Liver (tissue), 9 donors: ENCODE data around the gene NPAS2. TPM values are rescaled to one million over a fixed set of nuclear protein-coding genes. Genes with fewer than 3 reads are reported as not detected.

Experiments used
- DNase-seq: peaks from one replicate; pipeline ENCODE4 v3.0.0-alpha.2; 2017; ENCODE audit warnings: low spot score
- H3K27ac ChIP-seq, 2 donors: one replicate each; pipeline ENCODE4 v1.7.0; 2013; ENCODE audit warnings: inconsistent platforms in 2 of 2, low read length in 2 of 2, control low read depth in 1 of 2, low read depth in 1 of 2, mild to moderate bottlenecking in 1 of 2
- H3K27me3 ChIP-seq, 4 donors: one replicate each; pipeline versions ENCODE4 v1.6.1 to v1.7.0; 2013; ENCODE audit warnings: low read length in 3 of 4, inconsistent platforms in 1 of 4, mild to moderate bottlenecking in 1 of 4, moderate library complexity in 1 of 4; ENCODE audit not compliant: control insufficient read depth in 4 of 4, insufficient read depth in 4 of 4
- H3K36me3 ChIP-seq, 4 donors: one replicate each; pipeline versions ENCODE4 v1.6.1 to v1.7.0; 2013; ENCODE audit warnings: low read length in 3 of 4, mild to moderate bottlenecking in 3 of 4, low read depth in 1 of 4, moderate library complexity in 1 of 4; ENCODE audit not compliant: control insufficient read depth in 4 of 4, insufficient read depth in 3 of 4
- H3K4me1 ChIP-seq, 4 donors: one replicate each; pipeline versions ENCODE4 v1.6.1 to v1.7.0; 2013; ENCODE audit warnings: low read length in 3 of 4, mild to moderate bottlenecking in 3 of 4, moderate library complexity in 1 of 4; ENCODE audit not compliant: control insufficient read depth in 4 of 4, insufficient read depth in 4 of 4
- H3K4me3 ChIP-seq, 3 donors: one replicate each; pipeline versions ENCODE4 v1.6.1 to v1.7.0; 2013; ENCODE audit warnings: low read length in 3 of 3, control low read depth in 1 of 3, low read depth in 1 of 3, mild to moderate bottlenecking in 1 of 3
- H3K9ac ChIP-seq, 2 donors: one replicate each; pipeline ENCODE4 v1.7.0; 2013; ENCODE audit warnings: low read length in 2 of 2, mild to moderate bottlenecking in 2 of 2, moderate library complexity in 2 of 2, control low read depth in 1 of 2, low read depth in 1 of 2
- H3K9me3 ChIP-seq, 4 donors: one replicate each; pipeline versions ENCODE4 v1.6.1 to v1.7.0; 2013; ENCODE audit warnings: low read length in 3 of 4; ENCODE audit not compliant: control insufficient read depth in 4 of 4
- CTCF ChIP-seq: fragments of 150-350 bp; IDR thresholded peaks from 2 replicates; pipeline ENCODE4 v1.5.1; 2017; ENCODE audit warnings: improper control_type of control experiment, low read depth, low read length; ENCODE audit not compliant: missing input control
- FOXA1 ChIP-seq: IDR thresholded peaks from 2 replicates; pipeline ENCODE4 v1.6.1; 2016; ENCODE audit warnings: antibody characterized with exemption
- FOXA2 ChIP-seq: IDR thresholded peaks from 2 replicates; pipeline ENCODE4 v1.6.1; 2016; ENCODE audit warnings: antibody characterized with exemption
- HNF4A ChIP-seq, 2 donors: conservative IDR thresholded peaks; 2 replicates each; pipeline ENCODE4 v1.6.1; 2016; ENCODE audit warnings: antibody characterized with exemption in 2 of 2, mild to moderate bottlenecking in 2 of 2
- HNF4G ChIP-seq: IDR thresholded peaks from 2 replicates; pipeline ENCODE4 v1.6.1; 2016; ENCODE audit warnings: antibody characterized with exemption
- JUND ChIP-seq, 2 donors: IDR thresholded peaks; 2 replicates each; pipeline ENCODE4 v1.6.1; 2016; ENCODE audit warnings: antibody characterized with exemption in 2 of 2
- MAX ChIP-seq: IDR thresholded peaks from 2 replicates; pipeline ENCODE4 v1.6.1; 2016; ENCODE audit warnings: antibody characterized with exemption
- NR2F2 ChIP-seq: IDR thresholded peaks from 2 replicates; pipeline ENCODE4 v1.6.1; 2016; ENCODE audit warnings: antibody characterized with exemption
- RAD21 ChIP-seq, 2 donors: IDR thresholded peaks; 2 replicates each; pipeline ENCODE4 v1.6.1; 2016; ENCODE audit warnings: antibody characterized with exemption in 2 of 2, mild to moderate bottlenecking in 2 of 2
- REST ChIP-seq: IDR thresholded peaks from 2 replicates; pipeline ENCODE4 v1.6.1; 2016; ENCODE audit warnings: antibody characterized with exemption, mild to moderate bottlenecking
- RXRA ChIP-seq, 2 donors: IDR thresholded peaks; 2 replicates each; pipeline ENCODE4 v1.6.1; 2017 to 2018; ENCODE audit warnings: antibody characterized with exemption in 2 of 2, mild to moderate bottlenecking in 1 of 2
- SP1 ChIP-seq: IDR thresholded peaks from 2 replicates; pipeline ENCODE4 v1.6.1; 2018; ENCODE audit warnings: antibody characterized with exemption, mild to moderate bottlenecking
- TAF1 ChIP-seq: conservative IDR thresholded peaks from 2 replicates; pipeline ENCODE4 v1.6.1; 2016; ENCODE audit warnings: antibody characterized with exemption, mild to moderate bottlenecking
- ZBTB33 ChIP-seq: IDR thresholded peaks from 2 replicates; pipeline ENCODE4 v1.6.1; 2016; ENCODE audit warnings: antibody characterized with exemption
- WGBS: extraction: QIAGEN DNeasy Blood & Tissue Kit; methylation state at CpG from one replicate; pipeline ENCODE4 v1.1.7; 2013; 5-methylcytosine and 5-hydroxymethylcytosine counted together
- polyA plus RNA-seq, 2 donors: library from polyadenylated mRNA; stranded (reverse) in 1 of 2; unstranded in 1 of 2; fragments of 200-250 nt in 1 of 2; fragments of >200 nt in 1 of 2; fragmentation: Nextera tagmentation in 1 of 2; extraction: Ambion mirVana in 1 of 2; gene quantifications; one replicate each; pipeline versions ENCODE4 v1.2.1 to v1.2.3, GENCODE V29; 2013 to 2015
- total RNA-seq, 2 donors: library from RNA; depleted of rRNA; stranded (reverse); fragments of >200 nt; gene quantifications; one replicate each; pipeline ENCODE4 v1.2.3, GENCODE V29; 2014
- donor health status: healthy.
- donor health status: healthy.
- donor health status: healthy.
- donor health status: healthy.
- donor health status: healthy.

NPAS2 gene
- total and polyA plus RNA-seq, 4 donors = 0.33 to 24.3 (median 6.6) TPM

GRCh38 chr2:100779908-100780202 is 40.1 kb upstream of the NPAS2 start:
- Histone ChIP-seq H3K9ac (no peak overlapping the region), H3K9me3 (no peaks in the 10 kb centered on the region)
- 94% methylated on average over 3 of the region's 3 CpGs for WGBS

GRCh38 chr2:100780203-100781008 is 39.5 kb upstream of the NPAS2 start:
- Histone ChIP-seq H3K36me3 (no peaks in the 10 kb centered on the region), H3K4me1 (peaks cover 0 to 8% (median 5%) of the 10 kb centered on the region in 4 donors), H3K9ac (no peak overlapping the region), H3K9me3 (no peaks in the 10 kb centered on the region), H3K27me3 (no peaks in the 10 kb centered on the region), H3K27ac (peak overlapping the region; percentile 6 to 68), H3K4me3 (no peak overlapping the region)
- 43% methylated on average over 8 of the region's 8 CpGs for WGBS
- DNase-seq = no peak
- no peak for TF ChIP-seq FOXA1
- peak; percentile 40 for TF ChIP-seq NR2F2
- TF ChIP-seq SP1 = peak; percentile 59
- TF ChIP-seq REST = peak; percentile 19
- TF ChIP-seq RAD21 (IDR thresholded peaks at IDR 0.05) = peak; percentile 27 to 41
- no peak for TF ChIP-seq CTCF
- no peak for TF ChIP-seq ZBTB33

More at GRCh38 chr2:100779908-100780202, 40.1 kb upstream of the NPAS2 start:
- Histone ChIP-seq H3K4me3 (no peak overlapping the region), H3K27me3 (no peaks in the 10 kb centered on the region), H3K4me1 (peaks cover 0 to 8% (median 5%) of the 10 kb centered on the region in 4 donors), H3K36me3 (no peaks in the 10 kb centered on the region), H3K27ac (no peak overlapping the region)
- DNase-seq = no peak
- TF ChIP-seq RAD21 (IDR thresholded peaks at IDR 0.05) = no peak
- no peak for TF ChIP-seq CTCF
- TF ChIP-seq NR2F2 = no peak
- TF ChIP-seq SP1 = no peak
- no peak for TF ChIP-seq RXRA (IDR thresholded peaks at IDR 0.05)
- no peak for TF ChIP-seq HNF4A (conservative IDR thresholded peaks at IDR 0.05)
- no peak for TF ChIP-seq ZBTB33
- no peak for TF ChIP-seq FOXA1
- no peak for TF ChIP-seq FOXA2
- no peak for TF ChIP-seq TAF1
- TF ChIP-seq HNF4G = no peak
- no peak for TF ChIP-seq MAX
- no peak for TF ChIP-seq JUND (IDR thresholded peaks at IDR 0.05)
